Renal cortical epithelial cell (primary cell): ENCODE data around the gene NR5A1. TPM values are rescaled to one million over a fixed set of nuclear protein-coding genes. Genes with fewer than 3 reads are reported as not detected.

Source experiments
- DNase-seq: peaks from one replicate; pipeline ENCODE4 v3.0.0-alpha.2; 2011; ENCODE audit warnings: low read depth
- total RNA-seq: library from RNA; depleted of rRNA; stranded (reverse); fragments of >200 nt; gene quantifications from 2 replicates; pipeline ENCODE4 v1.2.3, GENCODE V29; 2014

The NR5A1 gene
- total RNA-seq, 1 donor from 2014 or later = not detected

- no peak for DNase-seq
These were observed 8.6 kb downstream of the NR5A1 start for GRCh38 chr9:124498499-124499146.

- no peak for DNase-seq
These were observed 9.2 kb downstream of the NR5A1 start for GRCh38 chr9:124498040-124498439.

GRCh38 chr9:124497441-124497840 is 9.8 kb downstream of the NR5A1 start:
- DNase-seq = no peak

- no peak for DNase-seq
These were observed 10.7 kb downstream of the NR5A1 start for GRCh38 chr9:124496463-124496862.

- DNase-seq = no peak
These were observed 11.1 kb downstream of the NR5A1 start for GRCh38 chr9:124496075-124496449.

- DNase-seq = no peak
These were observed 11.8 kb downstream of the NR5A1 start for GRCh38 chr9:124495126-124496074.

GRCh38 chr9:124493794-124494479 is 13.3 kb downstream of the NR5A1 start:
- DNase-seq = no peak

- DNase-seq = no peak
These were observed 14.0 kb downstream of the NR5A1 start for GRCh38 chr9:124493218-124493617.

GRCh38 chr9:124492818-124493217 is 14.4 kb downstream of the NR5A1 start:
- DNase-seq = no peak

- DNase-seq = no peak
These were observed 15.9 kb downstream of the NR5A1 start for GRCh38 chr9:124491049-124491975.

- no peak for DNase-seq
These were observed 17.2 kb downstream of the NR5A1 start for GRCh38 chr9:124490004-124490403.

- no peak for DNase-seq
These were observed 18.0 kb downstream of the NR5A1 start for GRCh38 chr9:124489222-124489621.

- DNase-seq = no peak
These were observed 18.5 kb downstream of the NR5A1 start for GRCh38 chr9:124488641-124489210.

- no peak for DNase-seq
These were observed 19.7 kb downstream of the NR5A1 start for GRCh38 chr9:124487260-124488182.

- no peak for DNase-seq
These were observed 20.4 kb downstream of the NR5A1 start for GRCh38 chr9:124486778-124487259.

GRCh38 chr9:124485936-124486335 is 21.3 kb downstream of the NR5A1 start:
- no peak for DNase-seq

- DNase-seq = no peak
These were observed 22.0 kb downstream of the NR5A1 start for GRCh38 chr9:124485201-124485600.

GRCh38 chr9:124483481-124483880 is 23.7 kb downstream of the NR5A1 start:
- DNase-seq = no peak

GRCh38 chr9:124482431-124483031 is 24.7 kb downstream of the NR5A1 start:
- no peak for DNase-seq
